ENCODE measurements around the gene APOBR.
"Not testable (repeated sequence)": the region's sequence is repeated elsewhere in the genome, so short reads cannot be mapped to it uniquely, and the experiment has no call there.

APOBR gene

GRCh38 chr16:28494121-28494851, at the start of gene APOBR:
Gene APOBR, plus strand, starts transcription at chr16:28494643. Its CDS starts 39 bp downstream, at chr16:28494682.
- H3K4me3 ChIP-seq (ENCODE audit: low read depth, low read length) = no peak within 1 kb of the TSS
- no peak within 1 kb of the TSS for H2AFZ ChIP-seq (ENCODE audit: low read length, unreplicated experiment)
- no peaks in the 10 kb centered on the region for H3K27me3 ChIP-seq (ENCODE audit: insufficient read depth, low read length)
- no peaks in the 10 kb centered on the region for H3K79me2 ChIP-seq (ENCODE audit: control insufficient read depth, insufficient read depth, low read length, unreplicated experiment)
- H3K36me3 ChIP-seq (ENCODE audit: insufficient read depth, low read length) = no peaks in the 10 kb centered on the region
- no peak within 1 kb of the TSS for H3K27ac ChIP-seq (ENCODE audit: low read depth, low read length)
- no peaks in the 10 kb centered on the region for H3K4me1 ChIP-seq (ENCODE audit: control insufficient read depth, insufficient read depth, low read length, unreplicated experiment)

DNA sequence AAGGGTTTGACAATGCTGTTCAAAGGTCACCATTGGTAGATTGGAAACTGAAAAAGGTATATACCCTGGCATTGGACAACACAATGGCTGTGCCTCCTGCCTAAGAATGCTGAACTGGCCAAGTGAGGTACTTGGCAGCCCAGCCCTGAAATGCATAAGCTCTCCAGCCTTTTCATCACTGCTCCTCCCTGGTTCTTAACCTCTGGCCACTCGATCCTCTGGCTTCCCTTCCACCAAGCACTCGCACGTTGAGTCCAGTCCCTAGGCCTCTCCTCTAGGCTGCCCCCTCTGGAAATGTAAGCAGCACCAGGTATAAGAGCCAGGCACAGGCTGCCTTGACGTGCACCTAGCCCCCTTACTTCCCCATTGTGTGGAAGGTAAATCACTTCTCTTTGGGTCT, 48.1 kb upstream of the APOBR start:
- not testable (repeated sequence) for H3K4me1 ChIP-seq (ENCODE audit: control insufficient read depth, insufficient read depth, low read length, unreplicated experiment); H3K27me3 ChIP-seq (ENCODE audit: insufficient read depth, low read length); H3K79me2 ChIP-seq (ENCODE audit: control insufficient read depth, insufficient read depth, low read length, unreplicated experiment); H3K36me3 ChIP-seq (ENCODE audit: insufficient read depth, low read length); H3K4me3 ChIP-seq (ENCODE audit: low read depth, low read length); H3K27ac ChIP-seq (ENCODE audit: low read depth, low read length); H2AFZ ChIP-seq (ENCODE audit: low read length, unreplicated experiment)

DNA sequence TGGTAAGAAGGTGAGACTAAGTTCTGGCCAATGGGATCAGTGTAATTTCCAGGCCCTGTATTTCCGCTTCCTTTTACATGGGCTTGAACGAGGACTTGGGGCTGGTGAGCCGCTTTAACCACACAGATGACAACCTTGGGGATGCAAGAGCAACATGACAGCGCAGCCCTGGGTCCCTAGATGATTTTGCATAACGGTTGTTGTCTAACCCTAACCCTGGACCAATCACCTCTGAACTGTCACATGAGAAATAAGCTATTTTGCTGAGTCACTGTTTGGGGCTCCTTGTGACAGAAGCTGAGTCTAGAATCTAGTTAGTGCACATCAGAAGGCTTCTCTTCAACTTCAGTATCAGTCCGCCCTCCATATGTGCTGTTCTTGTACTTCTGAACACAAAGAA, 47.4 kb upstream of the APOBR start:
- not testable (repeated sequence) for H2AFZ ChIP-seq (ENCODE audit: low read length, unreplicated experiment); H3K4me3 ChIP-seq (ENCODE audit: low read depth, low read length); H3K36me3 ChIP-seq (ENCODE audit: insufficient read depth, low read length); H3K4me1 ChIP-seq (ENCODE audit: control insufficient read depth, insufficient read depth, low read length, unreplicated experiment); H3K79me2 ChIP-seq (ENCODE audit: control insufficient read depth, insufficient read depth, low read length, unreplicated experiment); H3K27ac ChIP-seq (ENCODE audit: low read depth, low read length); H3K27me3 ChIP-seq (ENCODE audit: insufficient read depth, low read length)

GRCh38 chr16:28473714-28474265, 20.7 kb upstream of the APOBR start:
- Histone ChIP-seq H3K4me1 (ENCODE audit: control insufficient read depth, insufficient read depth, low read length, unreplicated experiment) (no peaks in the 10 kb centered on the region), H3K27ac (ENCODE audit: low read depth, low read length) (no peak overlapping the region)

DNA sequence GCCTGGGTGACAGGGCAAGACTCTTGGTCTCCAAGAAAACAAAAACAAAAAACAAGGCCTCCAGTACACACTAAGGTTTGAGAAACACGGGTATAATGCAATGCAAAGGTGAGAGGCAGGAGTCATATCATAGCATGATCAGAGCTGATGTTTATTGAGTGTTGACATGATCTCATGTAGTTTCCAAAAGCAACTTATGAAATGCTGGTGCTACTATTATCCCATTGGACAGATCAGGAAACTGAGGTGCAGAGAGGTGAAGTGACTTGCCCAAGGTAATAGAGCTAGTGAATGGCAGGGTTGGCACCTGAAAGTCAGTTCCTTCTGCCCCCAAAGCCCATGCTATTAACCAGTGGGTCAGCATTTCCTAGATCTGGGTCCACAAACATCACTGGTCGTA, 19.2 kb upstream of the APOBR start:
- 0 out of 2 replicates have a peak, but pooled peaks cover 2% of the 10 kb centered on the region for H3K36me3 ChIP-seq (ENCODE audit: insufficient read depth, low read length)
- no peaks in the 10 kb centered on the region for H3K4me1 ChIP-seq (ENCODE audit: control insufficient read depth, insufficient read depth, low read length, unreplicated experiment)
- H3K27me3 ChIP-seq (ENCODE audit: insufficient read depth, low read length) = no peaks in the 10 kb centered on the region
- no peak overlapping the region for H3K4me3 ChIP-seq (ENCODE audit: low read depth, low read length)
- no peaks in the 10 kb centered on the region for H3K79me2 ChIP-seq (ENCODE audit: control insufficient read depth, insufficient read depth, low read length, unreplicated experiment)
- no peak overlapping the region for H3K27ac ChIP-seq (ENCODE audit: low read depth, low read length)
- H2AFZ ChIP-seq (ENCODE audit: low read length, unreplicated experiment) = no peak overlapping the region

More at GRCh38 chr16:28473714-28474265, 20.7 kb upstream of the APOBR start:
- Histone ChIP-seq H3K27me3 (ENCODE audit: insufficient read depth, low read length) (no peaks in the 10 kb centered on the region), H3K79me2 (ENCODE audit: control insufficient read depth, insufficient read depth, low read length, unreplicated experiment) (no peaks in the 10 kb centered on the region), H3K36me3 (ENCODE audit: insufficient read depth, low read length) (0 out of 2 replicates have a peak, but pooled peaks cover 2% of the 10 kb centered on the region), H3K4me3 (ENCODE audit: low read depth, low read length) (no peak overlapping the region), H2AFZ (ENCODE audit: low read length, unreplicated experiment) (no peak overlapping the region)

DNA sequence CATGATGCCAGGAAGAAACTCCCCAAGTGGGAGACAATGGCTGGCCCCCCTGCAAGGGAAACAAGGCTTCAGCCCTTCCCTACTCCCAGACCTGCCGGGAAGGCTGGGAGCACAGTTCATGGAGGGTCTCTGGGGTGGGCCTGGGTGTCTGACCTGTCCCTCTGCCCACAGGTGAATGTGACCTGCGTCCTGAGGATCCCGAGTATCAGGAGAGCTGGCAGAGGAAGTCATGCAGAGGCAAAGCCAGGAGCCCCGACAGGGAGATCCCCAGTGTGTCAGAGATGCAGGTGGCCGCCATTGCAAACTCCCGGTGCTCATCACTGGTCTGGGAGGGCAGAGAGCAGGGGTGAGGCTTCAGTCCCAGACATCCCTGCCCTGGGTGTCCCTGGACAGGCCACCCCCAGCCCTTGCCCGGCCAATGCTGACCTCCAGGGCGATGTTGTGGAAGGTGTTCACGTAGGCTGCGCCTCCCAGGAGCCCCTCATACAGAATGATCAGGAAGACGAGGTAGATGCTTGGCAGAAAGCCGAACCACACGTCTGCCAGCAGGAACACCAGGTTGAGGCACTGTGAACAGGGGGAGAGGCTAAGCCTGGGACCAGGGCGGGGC, 17.0 kb upstream of the APOBR start:
- no peaks in the 10 kb centered on the region for H3K4me1 ChIP-seq (ENCODE audit: control insufficient read depth, insufficient read depth, low read length, unreplicated experiment)

DNA sequence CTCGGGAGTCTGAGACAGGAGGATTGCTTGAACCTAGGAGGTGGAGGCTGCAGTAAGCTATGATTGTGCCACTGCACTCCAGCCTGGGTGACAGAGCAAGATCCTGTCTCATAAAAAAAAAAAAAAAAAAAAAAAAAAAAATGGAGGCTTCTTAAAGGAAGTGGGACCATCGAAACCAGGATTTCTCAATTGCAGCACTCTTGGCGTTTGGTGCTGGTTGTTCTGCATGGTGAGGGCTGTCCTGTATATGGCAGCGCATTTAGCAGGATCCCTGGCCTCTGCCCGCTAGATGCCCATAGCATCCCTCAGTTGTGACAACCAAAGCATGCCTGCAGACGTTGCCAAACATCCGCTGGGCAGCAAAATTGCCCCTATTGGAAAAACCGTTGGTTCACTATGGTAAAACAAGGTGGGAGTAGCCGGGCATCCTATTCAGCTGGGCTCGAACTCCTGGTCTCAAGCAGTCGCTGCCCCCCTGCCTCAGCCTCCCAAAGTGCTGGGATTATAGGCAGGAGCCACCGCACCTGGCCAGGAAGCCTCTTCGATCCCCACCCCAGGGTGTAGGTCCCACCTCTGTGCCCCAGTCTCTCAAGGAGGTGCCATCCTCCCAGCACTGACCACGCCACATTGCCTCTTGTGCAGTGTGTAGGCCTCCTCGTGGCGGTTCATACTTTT, 15.8 kb upstream of the APOBR start:
- Histone ChIP-seq H3K4me1 (ENCODE audit: control insufficient read depth, insufficient read depth, low read length, unreplicated experiment) (no peaks in the 10 kb centered on the region), H2AFZ (ENCODE audit: low read length, unreplicated experiment) (no peak overlapping the region), H3K27ac (ENCODE audit: low read depth, low read length) (no peak overlapping the region), H3K4me3 (ENCODE audit: low read depth, low read length) (no peak overlapping the region), H3K27me3 (ENCODE audit: insufficient read depth, low read length) (no peaks in the 10 kb centered on the region), H3K36me3 (ENCODE audit: insufficient read depth, low read length) (0 out of 2 replicates have a peak, but pooled peaks cover 2% of the 10 kb centered on the region), H3K79me2 (ENCODE audit: control insufficient read depth, insufficient read depth, low read length, unreplicated experiment) (no peaks in the 10 kb centered on the region)

More for the DNA sequence above, 17.0 kb upstream of the APOBR start:
- no peaks in the 10 kb centered on the region for H3K27me3 ChIP-seq (ENCODE audit: insufficient read depth, low read length)
- H3K4me3 ChIP-seq (ENCODE audit: low read depth, low read length) = no peak overlapping the region
- H3K79me2 ChIP-seq (ENCODE audit: control insufficient read depth, insufficient read depth, low read length, unreplicated experiment) = no peaks in the 10 kb centered on the region
- H3K36me3 ChIP-seq (ENCODE audit: insufficient read depth, low read length) = 0 out of 2 replicates have a peak, but pooled peaks cover 2% of the 10 kb centered on the region
- H3K27ac ChIP-seq (ENCODE audit: low read depth, low read length) = no peak overlapping the region
- no peak overlapping the region for H2AFZ ChIP-seq (ENCODE audit: low read length, unreplicated experiment)

DNA sequence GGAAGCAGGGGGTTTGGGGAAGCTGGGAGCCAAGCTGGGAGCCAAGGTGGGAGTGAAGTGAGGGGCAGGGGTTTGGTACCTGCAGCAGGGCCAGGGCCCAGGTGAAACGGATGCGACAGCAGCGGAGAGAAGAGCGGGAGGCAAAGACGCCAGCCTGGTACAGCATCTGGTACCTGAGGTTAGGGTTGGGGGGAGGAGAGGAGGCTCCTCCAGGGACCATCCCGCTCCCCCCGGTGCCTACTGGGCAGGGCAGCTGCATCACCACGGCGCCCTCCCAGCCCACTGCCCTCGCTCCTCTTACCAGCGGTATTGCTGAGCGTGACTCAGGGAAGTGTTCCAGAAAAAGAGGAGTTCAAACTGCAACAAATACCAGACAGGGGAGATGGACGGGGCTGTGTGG, 12.4 kb upstream of the APOBR start:
- Histone ChIP-seq H3K36me3 (ENCODE audit: insufficient read depth, low read length) (no peaks in the 10 kb centered on the region), H3K4me1 (ENCODE audit: control insufficient read depth, insufficient read depth, low read length, unreplicated experiment) (no peaks in the 10 kb centered on the region), H3K27ac (ENCODE audit: low read depth, low read length) (no peak overlapping the region), H3K27me3 (ENCODE audit: insufficient read depth, low read length) (no peaks in the 10 kb centered on the region), H3K4me3 (ENCODE audit: low read depth, low read length) (no peak overlapping the region), H2AFZ (ENCODE audit: low read length, unreplicated experiment) (no peak overlapping the region), H3K79me2 (ENCODE audit: control insufficient read depth, insufficient read depth, low read length, unreplicated experiment) (no peaks in the 10 kb centered on the region)

- not testable (repeated sequence) for H3K27me3 ChIP-seq (ENCODE audit: insufficient read depth, low read length); H3K36me3 ChIP-seq (ENCODE audit: insufficient read depth, low read length)
Measured at GRCh38 chr16:28483361-28483760, 11.1 kb upstream of the APOBR start.

GRCh38 chr16:28486266-28486665, 8.2 kb upstream of the APOBR start:
- no peak overlapping the region for H2AFZ ChIP-seq (ENCODE audit: low read length, unreplicated experiment)
- no peaks in the 10 kb centered on the region for H3K4me1 ChIP-seq (ENCODE audit: control insufficient read depth, insufficient read depth, low read length, unreplicated experiment)
- H3K27me3 ChIP-seq (ENCODE audit: insufficient read depth, low read length) = no peaks in the 10 kb centered on the region
- no peaks in the 10 kb centered on the region for H3K79me2 ChIP-seq (ENCODE audit: control insufficient read depth, insufficient read depth, low read length, unreplicated experiment)
- H3K36me3 ChIP-seq (ENCODE audit: insufficient read depth, low read length) = no peaks in the 10 kb centered on the region
- H3K27ac ChIP-seq (ENCODE audit: low read depth, low read length) = no peak overlapping the region
- no peak overlapping the region for H3K4me3 ChIP-seq (ENCODE audit: low read depth, low read length)

More at GRCh38 chr16:28483361-28483760, 11.1 kb upstream of the APOBR start:
- H2AFZ ChIP-seq (ENCODE audit: low read length, unreplicated experiment); H3K4me1 ChIP-seq (ENCODE audit: control insufficient read depth, insufficient read depth, low read length, unreplicated experiment); H3K4me3 ChIP-seq (ENCODE audit: low read depth, low read length); H3K27ac ChIP-seq (ENCODE audit: low read depth, low read length); H3K79me2 ChIP-seq (ENCODE audit: control insufficient read depth, insufficient read depth, low read length, unreplicated experiment): not testable (repeated sequence)
